NOMO-1 treated with DMSO at 0.1 percent for 48 hours (cell line): Measurements from ENCODE around the gene FAM118A.
"Not testable (repeated sequence)": the region's sequence is repeated elsewhere in the genome, so short reads cannot be mapped to it uniquely, and the experiment has no call there.

ENCODE experiments used
- DNase-seq: peaks from one replicate; lab custom pipeline; 2025; ENCODE audit not compliant: unreplicated experiment; lab: John Stamatoyannopoulos, UW

FAM118A gene

DNA sequence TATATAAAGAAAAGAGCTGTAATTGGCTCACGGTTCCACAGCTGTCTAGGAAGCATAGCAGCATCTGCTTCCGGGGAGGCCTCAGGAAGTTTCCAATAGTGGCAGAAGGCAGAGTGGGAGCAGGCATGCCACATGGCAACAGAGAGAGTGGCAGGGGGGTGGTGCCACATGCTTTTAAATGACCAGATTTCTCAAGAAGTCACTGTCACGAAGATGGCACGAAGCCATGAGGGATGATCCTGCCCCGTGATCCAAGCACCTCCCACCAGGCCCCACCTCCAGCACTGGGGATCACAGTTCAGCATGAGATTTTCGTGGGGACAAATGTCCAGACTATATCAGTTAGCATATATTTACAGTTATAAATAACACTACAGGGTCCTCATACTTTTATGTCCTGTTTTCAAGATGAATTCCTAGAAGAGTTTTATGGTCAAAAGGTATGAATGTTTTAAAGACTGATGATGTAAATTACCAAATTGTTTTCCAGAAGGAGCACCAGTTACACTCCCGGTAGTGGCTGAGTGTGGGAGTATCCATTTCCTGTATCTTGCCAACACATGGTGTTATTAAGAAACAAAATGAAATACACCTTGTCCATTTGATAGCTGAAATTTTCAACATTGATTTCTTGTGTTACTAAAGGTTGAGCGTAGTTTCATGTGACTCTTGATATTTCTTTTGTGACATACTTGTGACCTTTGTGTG is 19.2 kb downstream of the FAM118A start:
- DNase-seq: no peak

DNA sequence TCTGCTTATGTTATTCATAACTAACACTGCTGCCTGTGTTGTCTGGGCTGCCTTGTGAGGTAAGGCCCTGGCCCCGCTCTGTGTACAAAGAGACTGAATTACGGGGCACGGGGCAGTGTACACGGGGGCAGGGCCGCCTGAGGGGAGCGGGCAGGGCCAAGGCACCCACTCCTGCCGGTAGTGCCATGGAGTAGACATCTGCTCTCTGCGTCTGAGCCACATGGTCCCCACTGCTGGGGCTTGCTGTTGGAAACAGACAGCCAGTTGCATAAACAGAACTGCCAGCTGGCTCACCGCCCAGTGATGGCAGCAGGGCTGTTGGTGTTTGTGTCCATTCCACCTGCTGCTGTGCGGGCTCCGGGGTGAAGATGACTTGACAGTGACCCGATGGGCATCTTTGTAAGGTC is 19.8 kb downstream of the FAM118A start:
- no peak for DNase-seq

DNA sequence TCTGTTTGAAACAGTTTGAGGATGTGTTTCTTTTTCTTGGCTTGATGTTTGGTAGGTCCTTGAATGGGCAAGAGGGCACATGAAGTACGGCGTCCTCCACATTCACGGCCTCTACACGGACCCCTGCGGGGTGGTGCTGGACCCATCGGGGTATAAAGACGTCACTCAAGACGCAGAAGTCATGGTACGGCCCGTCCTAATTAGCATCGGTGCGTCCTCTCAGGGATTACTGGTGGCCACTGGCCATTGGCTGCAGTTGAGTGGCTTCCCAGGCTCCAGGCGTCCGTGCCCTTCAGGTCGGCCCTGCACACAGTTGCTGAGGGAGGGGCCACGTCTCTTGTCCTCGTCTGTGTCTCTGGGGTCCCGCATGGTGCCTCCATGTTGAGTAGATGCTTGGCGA is 20.8 kb downstream of the FAM118A start:
- DNase-seq: no peak

DNA sequence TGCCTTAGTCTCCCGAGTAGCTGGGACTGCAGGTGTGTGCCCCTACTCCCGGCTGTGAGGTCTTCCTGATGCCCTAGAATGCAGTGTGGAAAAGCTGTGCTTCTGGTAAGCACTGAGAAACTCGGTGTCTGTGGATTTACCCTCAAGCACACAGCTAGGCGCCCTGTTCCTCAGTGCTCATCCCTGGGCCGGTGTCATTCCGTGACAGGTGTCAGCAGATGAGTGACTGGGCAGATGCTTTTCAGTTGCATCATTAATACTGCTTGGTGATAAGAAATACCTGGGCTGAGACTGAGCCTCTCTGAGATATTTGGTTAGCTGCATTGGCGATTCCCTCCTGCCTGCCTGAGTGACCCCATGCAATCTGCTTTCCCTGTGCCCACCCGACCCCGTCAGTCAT is 21.8 kb downstream of the FAM118A start:
- no peak for DNase-seq

DNA sequence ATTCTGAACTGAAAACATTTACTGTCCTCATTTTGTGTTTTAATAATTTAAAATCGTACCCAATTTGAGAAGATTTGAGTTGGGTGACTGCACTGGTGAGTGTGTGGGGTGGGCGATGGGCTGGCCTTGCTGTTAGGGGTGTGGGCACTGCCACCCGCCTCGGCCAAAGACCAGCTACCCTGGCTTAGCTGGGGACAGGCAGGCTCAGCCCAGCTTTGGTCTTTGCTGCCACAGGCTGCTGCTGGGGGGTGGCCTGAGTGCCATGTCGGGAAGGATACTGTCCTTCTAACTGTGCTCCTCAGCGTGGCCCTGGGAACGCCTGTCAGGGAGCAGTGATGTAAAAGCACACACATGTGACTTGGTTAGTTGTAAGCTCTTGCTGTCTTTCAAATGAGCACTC is 22.3 kb downstream of the FAM118A start:
- no peak for DNase-seq

DNA sequence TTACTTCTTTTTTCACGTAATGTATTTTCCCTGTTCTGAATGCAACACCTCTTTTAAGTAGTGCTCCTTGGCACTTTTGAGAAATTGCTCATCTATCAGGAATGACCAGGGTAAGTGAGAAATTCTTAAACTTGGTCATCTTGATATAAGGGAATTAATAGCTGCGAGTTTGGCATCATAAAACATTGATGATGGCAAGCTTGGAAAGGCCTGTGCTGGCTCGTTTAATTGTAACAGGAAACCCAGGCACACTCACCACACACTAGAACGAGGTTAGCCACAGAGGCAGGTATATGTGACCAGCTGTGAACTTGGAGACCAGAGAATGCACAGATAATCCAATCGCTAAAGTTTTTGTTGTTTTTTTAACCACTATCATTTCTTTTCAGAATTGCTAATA is 24.3 kb downstream of the FAM118A start:
- no peak for DNase-seq

DNA sequence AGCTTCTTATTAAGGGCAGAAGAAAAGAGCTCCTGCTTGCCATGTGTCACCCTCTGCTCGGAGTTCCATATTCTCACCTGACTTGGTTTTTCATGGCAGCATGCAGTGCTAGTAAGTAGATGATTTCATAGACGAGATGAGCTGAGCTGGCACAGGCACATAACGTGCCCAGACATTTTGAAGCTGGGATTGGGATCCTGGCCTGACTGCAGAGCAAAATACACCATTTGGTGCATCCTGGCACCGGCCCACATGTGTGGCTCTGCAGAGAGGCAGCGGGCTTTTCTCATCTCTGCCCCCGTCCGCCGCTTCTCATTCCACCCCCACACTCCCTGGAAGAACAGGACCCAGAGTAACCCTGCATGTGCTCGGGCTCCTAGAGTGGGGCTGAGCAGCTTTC is 24.8 kb downstream of the FAM118A start:
- no peak for DNase-seq

DNA sequence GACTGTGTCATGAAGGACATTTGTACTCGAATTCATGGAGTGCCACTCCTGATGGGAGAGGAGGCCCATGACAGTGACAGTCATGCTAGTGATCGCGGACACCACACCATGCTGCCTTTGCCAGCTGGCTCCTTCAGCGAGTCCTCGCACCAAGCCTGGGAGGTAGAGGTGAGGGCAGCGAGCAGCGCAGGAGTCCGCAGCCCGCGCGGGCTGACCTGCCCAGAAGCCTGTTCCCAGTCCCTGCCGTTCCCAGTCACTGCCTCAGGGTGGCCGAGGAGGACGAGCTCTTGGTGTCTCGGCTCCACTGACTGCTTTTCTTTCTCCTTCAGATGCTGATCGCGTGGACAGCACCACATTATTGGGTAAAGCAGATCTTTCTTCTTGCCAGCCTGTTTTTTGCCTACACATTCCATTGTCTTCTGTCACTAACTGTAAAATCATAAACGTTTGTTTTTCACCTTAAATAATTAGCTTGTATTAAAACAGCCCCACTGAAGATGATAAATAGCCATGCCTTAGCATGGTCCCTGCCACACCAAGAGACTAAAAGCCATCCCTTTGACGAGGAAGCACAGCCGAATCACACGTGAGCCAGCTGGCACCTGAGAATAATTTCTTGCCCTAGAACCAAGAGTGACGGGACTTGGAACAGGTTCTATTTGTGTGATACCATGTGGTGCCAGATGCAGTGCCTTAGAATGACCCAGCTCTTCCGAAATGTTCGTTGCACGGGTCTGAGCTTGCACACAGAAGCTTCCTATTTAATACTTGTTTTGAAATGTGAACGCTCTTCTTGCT is 25.5 kb downstream of the FAM118A start:
- DNase-seq: no peak

DNA sequence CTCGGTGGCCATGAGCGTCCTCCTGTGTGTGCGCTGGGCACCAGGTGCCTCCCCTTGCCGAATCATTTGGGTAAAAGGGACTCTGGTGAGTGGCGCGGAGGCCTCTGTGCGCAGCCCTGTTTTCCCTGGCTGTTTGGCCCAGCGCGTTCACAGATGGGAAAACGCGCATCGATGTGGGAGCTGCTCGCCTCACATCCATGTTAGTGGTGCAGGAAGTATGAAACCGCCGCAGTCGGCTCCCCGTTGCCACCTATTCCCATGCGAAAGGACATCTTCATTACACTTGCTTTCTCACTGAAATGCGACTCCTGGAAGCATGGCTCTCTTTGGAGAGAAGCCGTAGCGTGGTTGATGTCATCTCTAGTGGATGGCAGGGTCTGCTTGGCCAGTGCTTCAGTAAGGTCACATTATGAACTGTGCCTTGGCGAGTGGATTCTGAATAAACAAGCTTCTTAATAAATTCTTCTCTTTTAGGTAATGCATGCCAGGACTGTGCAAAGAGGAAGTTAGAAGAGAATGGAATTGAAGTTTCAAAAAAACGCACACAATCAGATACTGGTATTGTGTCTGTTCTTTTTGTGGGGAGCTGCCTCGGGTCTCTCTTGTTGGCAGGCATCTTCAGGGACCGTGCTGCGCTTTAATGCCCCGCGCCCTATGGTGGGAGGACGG is 26.3 kb downstream of the FAM118A start:
- DNase-seq: no peak

DNA sequence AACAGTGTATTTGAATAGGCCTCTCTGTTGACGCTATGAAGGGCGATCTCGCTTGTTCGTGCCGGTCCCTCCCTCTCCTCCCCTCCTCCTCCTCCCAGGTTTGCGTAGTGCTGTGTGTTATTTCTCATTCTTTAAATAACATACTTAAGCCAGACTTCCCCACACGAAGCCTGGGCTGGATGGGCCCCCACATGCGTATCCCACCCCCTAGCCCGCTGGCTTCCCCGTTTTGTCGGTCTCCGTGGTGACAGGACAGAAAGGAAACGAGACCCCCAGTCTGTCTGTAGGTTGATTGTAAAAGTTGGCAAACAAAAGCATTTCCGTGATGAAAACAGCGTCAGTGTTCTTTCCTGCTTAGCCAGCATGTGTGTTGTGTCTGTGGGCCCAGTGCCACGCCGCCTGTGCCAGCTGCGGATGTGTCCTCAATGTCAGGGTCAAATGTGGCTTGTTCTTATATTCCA is 27.3 kb downstream of the FAM118A start:
- no peak for DNase-seq

DNA sequence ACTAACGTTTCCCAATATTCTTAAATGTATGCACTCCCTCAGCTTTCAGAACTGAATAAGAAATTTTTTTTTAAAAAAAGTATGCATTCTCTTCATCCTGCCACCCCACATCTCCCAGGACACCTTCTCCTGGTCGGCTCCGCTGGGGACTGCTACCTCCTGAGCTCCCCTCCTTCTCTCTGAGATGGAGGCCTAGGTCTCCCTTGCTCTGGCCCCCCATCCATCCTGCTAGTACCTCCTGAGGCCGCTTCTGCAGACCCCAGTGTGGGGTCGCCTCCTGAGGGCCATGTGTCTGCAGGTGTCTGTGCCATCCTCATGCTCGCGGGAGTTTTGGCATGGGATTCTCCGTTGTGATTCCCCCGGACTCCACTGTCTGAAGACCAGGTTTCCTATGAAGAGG is 27.8 kb downstream of the FAM118A start:
- DNase-seq: no peak

DNA sequence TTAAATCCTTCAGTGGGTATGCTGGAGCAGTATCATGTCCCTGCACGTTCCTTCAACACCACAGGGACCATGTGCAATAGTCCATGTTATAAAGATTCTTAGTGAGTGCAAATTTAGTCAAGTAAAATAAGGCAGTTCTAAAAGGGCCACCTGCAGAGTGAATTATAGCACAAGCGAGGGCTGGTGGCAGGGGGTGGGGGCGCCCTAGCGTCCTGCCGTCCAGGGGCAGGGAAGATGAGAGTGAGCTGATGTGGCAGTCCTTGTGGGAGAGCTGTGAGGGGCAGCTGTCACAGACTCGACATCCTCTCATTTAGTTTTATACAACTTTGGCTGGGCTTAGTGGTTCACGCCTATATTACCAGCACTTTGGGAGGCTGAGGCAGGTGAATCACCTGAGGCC is 29.1 kb downstream of the FAM118A start:
- DNase-seq: no peak

DNA sequence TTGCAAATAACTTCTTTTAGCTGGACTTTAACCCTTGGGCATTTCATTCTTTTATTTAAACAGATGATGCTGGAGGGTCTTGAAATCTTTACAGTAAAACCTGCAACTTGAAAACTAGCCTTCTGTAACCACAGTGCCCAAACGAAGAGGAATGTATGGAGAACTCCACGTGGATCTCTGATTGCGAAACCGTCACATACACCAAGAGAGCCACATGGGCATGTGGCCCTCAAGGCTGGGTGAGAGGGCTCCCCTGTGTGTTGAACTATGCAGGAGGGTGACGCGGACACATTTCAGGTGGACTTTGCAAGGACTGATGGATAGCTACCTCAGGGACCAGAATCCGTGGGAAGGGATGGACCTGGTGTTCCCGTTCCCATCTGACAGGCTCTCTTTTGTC is 30.6 kb downstream of the FAM118A start:
- no peak for DNase-seq

DNA sequence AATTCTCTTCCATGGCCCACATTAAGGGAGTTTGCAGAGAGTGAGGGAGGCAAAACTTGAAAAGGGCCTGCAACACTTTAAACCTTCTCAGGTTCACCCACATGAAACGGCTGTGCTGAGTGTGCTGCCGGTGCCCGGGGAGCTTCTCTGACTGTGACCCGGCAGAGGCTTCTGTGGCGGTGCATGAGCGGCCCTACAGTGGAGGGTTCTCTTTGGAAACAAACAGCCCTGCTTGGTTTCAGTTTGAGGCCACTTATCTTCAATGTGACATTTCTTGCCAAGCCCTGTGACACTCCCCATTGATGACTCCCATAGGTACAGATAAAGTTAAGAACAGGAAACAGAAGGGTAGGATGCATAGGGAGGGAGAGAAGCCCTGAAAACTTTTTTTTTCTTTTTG is 31.8 kb downstream of the FAM118A start:
- no peak for DNase-seq

DNA sequence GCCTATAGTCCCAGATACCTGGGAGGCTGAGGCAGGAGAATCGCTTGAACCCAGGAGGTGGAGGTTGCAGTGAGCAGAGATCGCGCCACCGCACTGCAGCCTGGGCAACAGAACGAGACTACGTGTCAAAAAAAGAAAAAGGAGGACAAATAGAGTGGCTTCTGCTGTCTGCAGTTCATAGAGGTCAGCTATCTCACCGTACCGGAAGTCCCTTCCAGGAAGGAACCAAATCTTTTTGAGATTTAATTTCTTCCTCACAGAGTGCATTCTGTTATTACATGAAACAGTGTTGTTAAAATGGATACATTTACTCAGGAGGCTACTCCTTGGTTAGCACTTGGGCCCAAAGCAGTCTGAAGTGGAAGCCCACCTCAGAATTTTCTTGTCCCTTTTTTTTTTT is 33.4 kb downstream of the FAM118A start:
- no peak for DNase-seq

DNA sequence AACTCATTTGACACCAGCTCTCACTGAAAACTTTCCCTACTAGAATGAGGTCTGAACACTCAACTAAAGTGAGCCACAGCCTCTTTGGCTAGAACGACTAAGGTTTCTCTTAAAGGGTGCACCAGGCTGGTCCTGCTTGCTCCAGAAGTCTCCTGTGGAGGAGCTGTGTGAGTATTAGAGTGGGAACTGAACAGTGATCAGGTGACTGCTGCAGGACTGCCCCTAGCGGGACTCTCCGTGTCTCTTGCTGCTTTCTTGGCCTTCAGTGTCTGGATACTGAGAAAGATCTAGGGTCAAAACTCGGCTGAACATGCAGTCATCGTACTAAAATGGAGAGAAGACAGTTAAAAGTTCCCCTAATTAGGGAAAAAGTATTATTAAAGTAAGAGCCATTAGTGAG is 34.6 kb downstream of the FAM118A start:
- DNase-seq: no peak

DNA sequence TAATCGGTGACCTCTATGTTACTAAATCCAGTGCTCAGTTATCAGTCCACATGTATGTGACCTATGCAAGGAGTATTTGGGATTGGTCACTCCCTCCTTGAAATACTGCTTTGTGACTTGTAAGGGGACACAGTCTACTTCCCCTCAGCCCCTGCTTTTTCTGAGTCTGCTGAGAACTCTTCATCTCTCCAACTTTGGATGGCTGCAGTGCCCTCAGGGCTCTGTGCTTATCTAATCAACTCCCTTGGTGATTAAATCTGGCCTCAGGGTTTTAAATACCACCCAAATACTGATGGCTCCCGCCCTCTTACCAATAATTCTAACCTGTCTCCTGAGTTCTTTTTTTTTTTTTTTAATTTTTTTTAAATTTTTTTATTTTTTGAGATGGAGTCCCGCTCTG is 40.2 kb downstream of the FAM118A start:
- no peak for DNase-seq

DNA sequence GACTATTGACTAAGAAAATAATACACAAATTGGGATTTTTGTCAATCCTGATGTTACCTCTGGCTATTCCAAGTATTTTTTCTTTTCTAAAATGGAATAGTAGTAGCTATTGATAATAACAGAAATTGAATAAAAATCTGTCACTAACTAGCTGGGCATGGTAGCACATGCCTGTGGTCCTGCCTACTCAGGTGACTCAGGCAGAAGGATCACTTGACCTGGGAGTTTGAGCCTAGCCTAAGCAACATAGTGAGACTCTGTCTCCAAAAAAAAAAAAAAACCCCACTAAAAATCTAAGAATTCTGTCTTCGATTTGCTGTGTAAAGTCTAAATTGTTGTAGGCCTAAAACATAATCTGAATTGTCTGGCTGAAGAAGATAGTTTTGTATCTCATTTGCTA is 42.2 kb downstream of the FAM118A start:
- DNase-seq: no peak

DNA sequence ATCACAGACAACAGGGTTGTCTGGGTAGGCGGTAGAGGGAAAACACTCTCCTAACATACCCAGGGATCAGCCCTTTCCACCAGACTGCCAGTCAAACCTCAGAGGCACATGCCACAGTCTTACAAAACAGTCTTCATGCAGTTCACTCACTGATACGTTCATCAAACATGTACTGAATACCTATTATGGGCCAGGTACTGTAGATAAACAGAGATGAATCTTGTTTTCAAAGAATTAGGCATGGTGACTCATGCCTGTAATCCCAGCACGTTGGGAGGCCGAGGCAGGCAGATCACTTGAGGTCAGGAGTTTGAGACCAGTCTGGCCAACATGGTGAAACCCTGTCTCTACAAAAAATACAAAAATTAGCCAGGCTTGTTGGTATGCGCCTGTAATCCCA is 43.0 kb downstream of the FAM118A start:
- DNase-seq: not testable (repeated sequence)

DNA sequence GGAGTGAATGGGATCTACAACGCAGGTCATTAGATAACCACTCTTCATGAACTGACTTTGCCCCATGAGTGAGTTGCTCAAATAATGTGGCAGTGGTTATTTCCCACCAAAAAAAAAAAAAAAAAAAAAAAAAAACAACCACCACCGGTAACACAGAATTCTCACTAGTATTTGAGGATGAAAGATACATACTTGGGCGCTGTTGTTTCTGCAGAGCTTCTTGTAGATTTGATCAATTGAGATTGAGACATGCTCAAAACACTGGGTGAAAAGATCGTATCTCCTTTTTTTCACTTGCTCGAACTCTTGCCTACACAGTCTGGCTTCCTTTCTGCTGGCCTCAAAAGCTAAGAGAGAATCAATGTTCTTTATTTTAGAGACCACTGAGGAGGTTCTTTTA is 44.1 kb downstream of the FAM118A start:
- DNase-seq: no peak

DNA sequence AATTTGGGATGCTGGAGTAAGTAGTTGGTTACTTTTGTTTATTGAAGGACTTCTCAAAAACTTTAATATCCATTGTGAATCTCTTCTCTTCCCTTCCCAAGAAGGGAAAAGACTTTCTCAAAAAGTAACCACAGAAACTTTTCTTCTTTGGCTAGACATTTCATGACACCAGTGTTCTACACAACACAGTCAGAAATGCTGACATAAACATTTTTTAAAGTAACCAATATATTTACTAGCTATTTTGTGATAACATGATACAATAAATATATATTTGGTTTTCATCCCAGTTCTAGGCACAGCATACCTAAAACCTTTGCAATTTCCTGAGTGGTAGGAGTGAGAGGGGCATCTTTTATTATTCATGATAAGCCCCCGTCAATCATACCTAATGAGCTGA is 47.8 kb downstream of the FAM118A start:
- DNase-seq: no peak

DNA sequence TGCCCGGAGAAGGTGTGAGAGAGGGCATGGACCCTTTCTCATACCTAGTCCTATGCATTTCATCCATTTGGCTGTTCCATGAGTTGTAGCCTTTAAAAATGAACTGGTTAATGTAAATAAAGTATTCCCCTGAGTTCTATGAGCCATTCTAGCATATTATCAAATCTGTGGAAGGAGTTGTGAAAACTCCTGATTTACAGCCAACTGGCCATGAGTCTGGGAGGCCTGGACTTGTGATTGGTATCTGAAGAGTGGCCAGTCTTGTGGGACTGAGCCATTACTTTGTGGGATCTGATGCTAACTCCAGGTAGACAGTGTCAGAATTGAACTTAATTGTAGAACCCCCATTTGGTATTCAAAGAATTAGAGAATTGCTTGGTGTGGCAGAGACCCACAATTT is 48.4 kb downstream of the FAM118A start:
- no peak for DNase-seq
